ENCODE results near the gene EPHA10.

The EPHA10 gene

GRCh38 chr1:37764888-37765441, at the start of gene EPHA10:
EPHA10 (minus strand) TSS chr1:37765120; CDS start chr1:37765066, 54 bp downstream.
- Histone ChIP-seq H3K9me3 (ENCODE audit: control insufficient read depth, insufficient read depth, low read depth, low read length) (no peaks in the 10 kb centered on the region), H3K27ac (ENCODE audit: low read depth, low read length) (no peak within 1 kb of the TSS), H3K36me3 (ENCODE audit: control insufficient read depth, insufficient read depth, low read length) (no peaks in the 10 kb centered on the region), H3K9ac (ENCODE audit: low read length) (no peak within 1 kb of the TSS), H3K27me3 (ENCODE audit: control insufficient read depth, insufficient read depth, low read length) (peaks cover 99% of the 10 kb centered on the region), H3K4me3 (ENCODE audit: low read depth, low read length) (peak within 1 kb of the TSS; percentile 39), H3K4me1 (ENCODE audit: control insufficient read depth, insufficient read depth, low read length) (peaks cover 12% of the 10 kb centered on the region; the same call in 1 of the 2 replicates)

- peaks cover 58% of the 10 kb centered on the region for H3K36me3 ChIP-seq (ENCODE audit: control insufficient read depth, insufficient read depth, low read length)
- no peak overlapping the region for H3K9ac ChIP-seq (ENCODE audit: low read length)
- no peak overlapping the region for H3K27ac ChIP-seq (ENCODE audit: low read depth, low read length)
- H3K27me3 ChIP-seq (ENCODE audit: control insufficient read depth, insufficient read depth, low read length), result no peaks in the 10 kb centered on the region
- H3K9me3 ChIP-seq (ENCODE audit: control insufficient read depth, insufficient read depth, low read depth, low read length), result no peaks in the 10 kb centered on the region
- H3K4me3 ChIP-seq (ENCODE audit: low read depth, low read length), result no peak overlapping the region
- peaks cover 4% of the 10 kb centered on the region; the same call in 1 of the 2 replicates for H3K4me1 ChIP-seq (ENCODE audit: control insufficient read depth, insufficient read depth, low read length)
These were observed 49.3 kb upstream of the EPHA10 start for GRCh38 chr1:37814252-37814651.

DNA sequence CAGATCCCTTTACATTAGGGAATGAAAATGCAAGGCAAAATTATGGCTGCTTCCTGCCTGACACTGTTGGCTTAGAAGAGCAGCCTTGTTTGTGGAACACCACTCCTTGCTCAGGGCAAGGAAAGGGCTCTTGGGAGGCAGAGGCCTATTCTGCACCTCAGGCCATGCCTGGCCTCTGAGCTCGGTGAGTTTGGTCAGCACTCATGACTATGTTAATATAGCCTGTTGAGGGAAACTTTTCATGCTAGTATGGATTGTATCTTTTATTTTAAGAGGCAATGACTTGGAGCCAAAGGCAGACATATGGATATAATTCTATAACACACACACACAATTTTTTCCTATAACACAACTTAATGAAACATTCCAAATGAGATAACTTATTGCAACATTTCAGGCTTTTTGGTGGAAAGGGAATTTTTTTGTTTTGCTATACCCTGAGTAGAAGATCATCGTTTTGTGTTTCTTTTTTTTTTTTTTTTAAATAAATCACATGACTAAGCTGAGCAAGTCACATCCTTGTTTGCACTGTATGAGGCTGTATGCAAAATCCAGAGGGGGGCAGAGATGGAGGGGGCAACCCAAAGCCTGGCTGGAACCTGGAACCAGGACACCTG, 48.7 kb upstream of the EPHA10 start:
- no peak overlapping the region for H3K4me3 ChIP-seq (ENCODE audit: low read depth, low read length)
- H3K9ac ChIP-seq (ENCODE audit: low read length), result no peak overlapping the region
- H3K36me3 ChIP-seq (ENCODE audit: control insufficient read depth, insufficient read depth, low read length), result peaks cover 54% of the 10 kb centered on the region
- H3K9me3 ChIP-seq (ENCODE audit: control insufficient read depth, insufficient read depth, low read depth, low read length), result no peaks in the 10 kb centered on the region
- H3K27ac ChIP-seq (ENCODE audit: low read depth, low read length), result no peak overlapping the region
- H3K27me3 ChIP-seq (ENCODE audit: control insufficient read depth, insufficient read depth, low read length), result no peaks in the 10 kb centered on the region
- peaks cover 9% of the 10 kb centered on the region for H3K4me1 ChIP-seq (ENCODE audit: control insufficient read depth, insufficient read depth, low read length)

DNA sequence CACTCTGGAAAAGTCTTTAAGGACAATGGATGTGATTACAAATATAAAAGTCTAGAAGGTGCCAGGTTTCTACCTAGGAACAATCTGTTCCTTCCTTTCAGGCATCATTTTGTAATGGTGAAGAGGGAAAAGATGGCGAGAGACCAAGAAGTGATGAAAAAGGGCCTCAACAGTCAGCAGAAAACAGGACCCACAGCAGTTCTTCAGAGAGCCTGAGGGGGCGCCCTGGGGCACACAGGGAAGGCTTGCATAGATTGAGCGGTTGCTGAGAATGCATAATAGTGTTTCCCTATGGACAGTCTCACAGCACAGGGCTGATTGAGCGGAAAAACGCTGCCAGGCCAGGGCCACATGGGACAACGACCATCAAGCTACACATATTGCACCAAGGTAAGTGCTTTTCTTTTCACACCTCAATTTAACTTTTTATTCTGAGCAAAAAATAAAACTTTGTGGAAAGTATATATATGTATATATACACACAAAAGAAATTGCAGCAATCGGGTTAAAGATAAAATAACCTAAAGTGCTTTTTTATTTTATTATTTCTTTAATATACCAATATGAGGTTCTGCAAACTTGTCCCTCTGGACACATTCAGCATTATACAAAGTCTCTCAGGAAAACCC, 46.2 kb upstream of the EPHA10 start:
- Histone ChIP-seq H3K9me3 (ENCODE audit: control insufficient read depth, insufficient read depth, low read depth, low read length) (no peaks in the 10 kb centered on the region), H3K36me3 (ENCODE audit: control insufficient read depth, insufficient read depth, low read length) (peaks cover 43% of the 10 kb centered on the region), H3K27me3 (ENCODE audit: control insufficient read depth, insufficient read depth, low read length) (no peaks in the 10 kb centered on the region), H3K4me3 (ENCODE audit: low read depth, low read length) (no peak overlapping the region), H3K4me1 (ENCODE audit: control insufficient read depth, insufficient read depth, low read length) (peaks cover 12% of the 10 kb centered on the region), H3K9ac (ENCODE audit: low read length) (no peak overlapping the region), H3K27ac (ENCODE audit: low read depth, low read length) (no peak overlapping the region)

DNA sequence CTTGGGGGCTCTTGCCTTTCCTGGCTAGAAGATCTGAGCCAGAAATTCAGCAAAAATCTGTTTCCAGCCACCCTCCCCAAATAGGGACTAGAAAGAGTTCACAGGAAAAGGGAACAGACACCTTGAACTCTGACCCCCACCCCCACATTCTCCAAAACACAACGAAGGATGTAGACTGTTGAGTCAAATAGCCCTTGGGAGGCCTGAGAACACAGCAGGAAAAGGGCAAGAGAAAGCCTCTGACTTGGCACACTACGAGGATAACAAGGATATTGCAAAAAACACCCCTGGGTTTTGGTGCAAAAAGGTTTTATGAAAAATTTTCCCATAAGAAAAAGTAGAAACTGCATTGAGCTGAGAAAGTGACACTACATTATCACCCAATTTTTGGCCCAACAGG, 45.0 kb upstream of the EPHA10 start:
- Histone ChIP-seq H3K9me3 (ENCODE audit: control insufficient read depth, insufficient read depth, low read depth, low read length) (no peaks in the 10 kb centered on the region), H3K36me3 (ENCODE audit: control insufficient read depth, insufficient read depth, low read length) (peaks cover 43% of the 10 kb centered on the region), H3K4me3 (ENCODE audit: low read depth, low read length) (no peak overlapping the region), H3K27me3 (ENCODE audit: control insufficient read depth, insufficient read depth, low read length) (no peaks in the 10 kb centered on the region), H3K4me1 (ENCODE audit: control insufficient read depth, insufficient read depth, low read length) (peaks cover 12% of the 10 kb centered on the region), H3K9ac (ENCODE audit: low read length) (no peak overlapping the region), H3K27ac (ENCODE audit: low read depth, low read length) (no peak overlapping the region)

- Histone ChIP-seq H3K4me3 (ENCODE audit: low read depth, low read length) (peak overlapping the region; percentile 92), H3K9ac (ENCODE audit: low read length) (peak overlapping the region; percentile 73), H3K27me3 (ENCODE audit: control insufficient read depth, insufficient read depth, low read length) (no peaks in the 10 kb centered on the region), H3K36me3 (ENCODE audit: control insufficient read depth, insufficient read depth, low read length) (peaks cover 46% of the 10 kb centered on the region), H3K9me3 (ENCODE audit: control insufficient read depth, insufficient read depth, low read depth, low read length) (no peaks in the 10 kb centered on the region), H3K27ac (ENCODE audit: low read depth, low read length) (peak overlapping the region; percentile 13; the same call in 1 of the 2 replicates), H3K4me1 (ENCODE audit: control insufficient read depth, insufficient read depth, low read length) (peaks cover 12% of the 10 kb centered on the region)
These were observed 43.7 kb upstream of the EPHA10 start for GRCh38 chr1:37808369-37809319.

DNA sequence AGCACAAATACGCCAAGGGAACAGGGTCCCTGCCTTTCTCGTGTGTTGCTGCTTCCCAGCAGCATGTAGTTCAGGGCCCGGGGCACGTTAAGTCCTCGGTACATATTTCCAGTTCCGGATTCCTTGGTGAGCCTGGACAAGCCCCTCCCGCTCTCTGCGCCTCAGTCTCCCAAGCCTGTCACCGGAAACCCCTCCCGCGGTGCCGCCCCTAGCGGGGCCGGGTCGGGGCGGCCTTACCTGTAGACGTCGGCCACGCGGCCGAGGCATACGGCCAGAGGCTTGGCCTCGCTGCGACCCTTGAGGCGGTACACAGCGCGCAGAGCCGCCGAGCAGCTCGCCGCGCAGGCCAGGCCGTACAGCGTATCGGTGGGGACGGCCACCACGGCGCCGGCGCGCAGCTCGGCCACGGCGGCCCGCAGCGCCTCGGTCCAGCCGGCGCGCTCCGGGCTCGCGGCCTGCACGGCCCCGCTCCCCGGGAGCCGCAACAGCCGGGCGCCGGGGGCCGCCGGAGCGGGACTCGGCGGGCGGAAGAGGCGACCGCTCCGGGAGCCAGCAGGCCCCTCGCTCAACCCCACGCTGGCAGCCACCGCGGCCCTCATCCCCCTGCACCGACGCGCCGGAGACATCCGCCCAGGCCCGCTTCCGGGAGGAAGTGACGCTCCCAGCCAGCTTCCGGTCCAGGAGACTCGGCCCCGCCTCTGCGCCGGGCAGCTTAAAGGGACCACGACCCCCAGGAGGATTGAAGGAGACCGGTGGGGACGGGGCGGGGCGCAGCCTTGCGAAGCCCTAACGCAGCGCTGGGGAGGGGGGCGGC, 42.8 kb upstream of the EPHA10 start, which contains the start of the genes C1orf122 and YRDC:
Gene C1orf122, plus strand, starts transcription at position 236 of the 814 bp plus-strand sequence. CDS start 615 bp downstream, outside the sequence.
Gene YRDC, minus strand, starts transcription at position 654 of the 814 bp plus-strand sequence. Its CDS starts 28 bp downstream, at position 626.
- Histone ChIP-seq H3K4me3 (ENCODE audit: low read depth, low read length) (peak within 1 kb of the TSS; percentile 92), H3K9ac (ENCODE audit: low read length) (peak within 1 kb of the TSS; percentile 97), H3K27me3 (ENCODE audit: control insufficient read depth, insufficient read depth, low read length) (no peaks in the 10 kb centered on the region), H3K9me3 (ENCODE audit: control insufficient read depth, insufficient read depth, low read depth, low read length) (no peaks in the 10 kb centered on the region), H3K4me1 (ENCODE audit: control insufficient read depth, insufficient read depth, low read length) (peaks cover 12% of the 10 kb centered on the region), H3K36me3 (ENCODE audit: control insufficient read depth, insufficient read depth, low read length) (peaks cover 50% of the 10 kb centered on the region), H3K27ac (ENCODE audit: low read depth, low read length) (peak within 1 kb of the TSS; percentile 22; the same call in 1 of the 2 replicates)

DNA sequence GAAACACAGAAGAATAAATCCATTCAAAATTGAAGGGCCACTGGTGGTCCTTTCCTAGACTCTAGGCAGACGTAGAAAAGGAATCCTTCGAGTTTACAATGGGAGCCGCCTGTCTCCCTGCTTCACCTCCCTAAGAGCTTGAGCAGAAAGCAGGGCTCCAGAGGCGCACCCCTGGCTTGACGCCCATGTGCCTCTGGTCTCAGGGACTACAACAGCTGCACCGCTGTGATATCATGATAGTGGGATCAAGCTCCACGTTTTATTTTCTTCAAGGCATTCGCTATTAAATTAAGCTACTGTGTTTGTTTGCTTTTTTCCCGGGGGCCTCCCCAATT, 42.3 kb upstream of the EPHA10 start:
- Histone ChIP-seq H3K4me3 (ENCODE audit: low read depth, low read length) (peak overlapping the region; percentile 92), H3K9ac (ENCODE audit: low read length) (peak overlapping the region; percentile 97), H3K27me3 (ENCODE audit: control insufficient read depth, insufficient read depth, low read length) (no peaks in the 10 kb centered on the region), H3K4me1 (ENCODE audit: control insufficient read depth, insufficient read depth, low read length) (peaks cover 12% of the 10 kb centered on the region), H3K9me3 (ENCODE audit: control insufficient read depth, insufficient read depth, low read depth, low read length) (no peaks in the 10 kb centered on the region), H3K36me3 (ENCODE audit: control insufficient read depth, insufficient read depth, low read length) (peaks cover 53% of the 10 kb centered on the region), H3K27ac (ENCODE audit: low read depth, low read length) (peak overlapping the region; percentile 22; the same call in 1 of the 2 replicates)

GRCh38 chr1:37802439-37802838, 37.5 kb upstream of the EPHA10 start:
- Histone ChIP-seq H3K27ac (ENCODE audit: low read depth, low read length) (no peak overlapping the region), H3K36me3 (ENCODE audit: control insufficient read depth, insufficient read depth, low read length) (peaks cover 74% of the 10 kb centered on the region), H3K27me3 (ENCODE audit: control insufficient read depth, insufficient read depth, low read length) (no peaks in the 10 kb centered on the region), H3K9me3 (ENCODE audit: control insufficient read depth, insufficient read depth, low read depth, low read length) (no peaks in the 10 kb centered on the region), H3K4me3 (ENCODE audit: low read depth, low read length) (no peak overlapping the region), H3K9ac (ENCODE audit: low read length) (no peak overlapping the region), H3K4me1 (ENCODE audit: control insufficient read depth, insufficient read depth, low read length) (0 out of 2 replicates have a peak, but pooled peaks cover 3% of the 10 kb centered on the region)

GRCh38 chr1:37797750-37798345, 32.9 kb upstream of the EPHA10 start:
- peaks cover 34% of the 10 kb centered on the region for H3K36me3 ChIP-seq (ENCODE audit: control insufficient read depth, insufficient read depth, low read length)

More at GRCh38 chr1:37797750-37798345, 32.9 kb upstream of the EPHA10 start:
- Histone ChIP-seq H3K9ac (ENCODE audit: low read length) (no peak overlapping the region), H3K9me3 (ENCODE audit: control insufficient read depth, insufficient read depth, low read depth, low read length) (no peaks in the 10 kb centered on the region), H3K4me3 (ENCODE audit: low read depth, low read length) (no peak overlapping the region), H3K4me1 (ENCODE audit: control insufficient read depth, insufficient read depth, low read length) (peaks cover 5% of the 10 kb centered on the region), H3K27me3 (ENCODE audit: control insufficient read depth, insufficient read depth, low read length) (peaks cover 25% of the 10 kb centered on the region), H3K27ac (ENCODE audit: low read depth, low read length) (no peak overlapping the region)

All from HUES6 (cell line).